ENCODE measurements around the gene PLCH2.

Gene PLCH2

DNA sequence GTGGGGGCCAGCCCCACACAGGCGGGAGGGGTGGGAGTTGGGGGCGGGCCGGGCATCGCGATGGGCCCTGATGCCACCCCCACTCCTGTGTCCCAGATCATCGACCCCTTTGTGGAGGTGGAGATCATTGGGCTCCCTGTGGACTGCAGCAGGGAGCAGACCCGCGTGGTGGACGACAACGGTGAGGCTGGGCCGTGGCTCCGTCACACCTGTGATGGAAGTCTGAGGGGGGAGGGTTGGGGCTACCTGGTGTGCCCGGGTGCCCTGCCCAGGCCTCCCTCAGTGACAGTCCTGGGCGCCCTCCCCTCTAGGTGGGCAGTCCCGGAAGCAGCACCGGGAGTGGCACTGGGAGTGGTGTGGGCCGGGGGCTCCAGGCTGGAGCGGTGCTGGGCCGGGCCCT is 22.6 kb downstream of the PLCH2 start:
- in situ Hi-C loops (cut with MboI; ENCODE audit: low sequenced_read_pairs), result no loop called here

DNA sequence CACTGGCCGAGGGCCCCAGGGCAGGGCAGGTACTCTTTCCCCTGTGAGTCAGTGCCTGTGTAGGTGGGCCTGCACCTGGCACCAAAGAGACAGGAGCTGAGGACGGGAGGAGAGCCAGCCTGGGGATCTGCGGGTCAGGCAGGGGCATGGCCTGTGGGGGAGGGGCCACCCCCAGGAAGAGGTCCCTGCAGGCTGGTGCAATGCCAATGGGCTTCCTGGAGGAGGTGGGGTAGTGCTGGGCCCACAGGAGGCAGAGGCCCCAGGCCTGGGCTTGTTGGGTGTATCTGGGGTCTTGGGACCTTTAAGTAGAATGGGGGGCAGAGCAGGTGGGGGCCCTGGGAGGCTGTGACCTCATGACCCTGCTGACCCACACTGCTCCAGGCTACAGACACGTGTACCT is 23.2 kb downstream of the PLCH2 start:
- in situ Hi-C loops (cut with MboI; ENCODE audit: low sequenced_read_pairs), result no loop called here

DNA sequence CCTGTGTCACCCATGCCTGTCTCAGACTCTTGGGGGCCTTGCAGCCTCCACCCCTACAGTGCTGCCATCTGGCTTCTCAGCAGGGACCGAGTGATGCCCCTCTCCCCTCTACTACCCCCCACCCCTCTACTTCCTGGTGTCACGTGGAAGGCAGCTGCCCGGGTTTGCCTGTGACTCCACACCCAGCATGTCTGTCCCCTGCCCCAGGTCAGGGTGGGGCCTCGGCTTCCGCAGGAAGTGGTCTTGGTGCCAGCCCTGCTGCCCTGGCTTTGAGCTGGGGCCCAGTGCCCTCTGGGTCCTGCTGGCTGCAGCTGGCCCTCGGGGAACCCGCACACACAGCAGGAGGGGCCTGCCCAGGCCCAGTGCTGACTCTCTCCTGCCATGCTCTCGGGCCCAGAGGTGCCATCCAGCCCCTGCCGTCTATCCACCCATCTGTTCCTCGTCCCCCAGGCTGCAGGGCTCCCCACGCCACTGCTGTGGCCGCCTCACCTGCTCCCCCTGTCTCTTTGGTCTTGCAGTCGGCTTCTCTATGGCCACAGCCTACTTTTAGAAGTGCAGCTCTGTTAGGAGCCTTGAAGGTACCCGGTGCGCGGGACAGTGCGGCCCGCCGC is 24.0 kb downstream of the PLCH2 start:
- in situ Hi-C loops (cut with MboI; ENCODE audit: low sequenced_read_pairs), result no loop called here

DNA sequence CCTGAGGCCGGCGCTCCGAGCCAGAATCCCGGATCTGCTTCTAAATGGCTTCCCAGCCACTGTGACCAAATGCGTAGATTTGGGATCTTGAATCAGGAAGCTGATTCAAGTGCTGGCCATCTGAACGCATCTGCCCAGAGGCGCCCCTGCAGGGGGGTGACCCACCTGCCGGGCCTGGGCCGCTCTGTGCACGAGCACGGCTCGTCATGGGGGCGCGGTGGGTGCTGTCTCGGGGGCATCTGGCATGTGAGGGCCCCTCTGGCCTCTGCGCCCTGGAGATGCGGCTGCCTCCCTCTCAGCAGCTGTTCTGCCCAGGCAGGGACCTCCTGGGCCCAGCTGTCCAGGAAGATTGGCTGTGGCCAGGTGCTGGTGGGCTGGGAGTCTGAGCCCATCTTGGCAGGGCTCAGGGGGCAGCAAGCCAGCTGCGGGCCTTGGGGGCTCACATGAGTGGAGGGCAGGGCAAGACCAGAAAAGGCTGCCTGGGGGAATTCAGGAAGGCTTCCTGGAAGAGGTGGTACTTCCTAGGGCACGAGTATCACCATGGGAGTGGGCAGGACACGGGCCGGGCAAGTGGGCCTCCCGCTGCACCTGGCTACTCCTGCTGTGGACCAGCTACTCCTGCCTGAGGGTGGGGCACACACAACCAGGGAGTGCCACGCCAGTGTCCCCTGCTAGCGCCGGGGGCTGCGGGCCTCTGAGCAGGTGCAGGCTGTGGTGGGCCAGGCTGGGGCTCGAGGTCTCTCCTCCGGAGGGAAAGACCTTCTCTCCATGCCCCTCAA is 25.1 kb downstream of the PLCH2 start:
- in situ Hi-C loops (cut with MboI; ENCODE audit: low sequenced_read_pairs), result no loop called here

DNA sequence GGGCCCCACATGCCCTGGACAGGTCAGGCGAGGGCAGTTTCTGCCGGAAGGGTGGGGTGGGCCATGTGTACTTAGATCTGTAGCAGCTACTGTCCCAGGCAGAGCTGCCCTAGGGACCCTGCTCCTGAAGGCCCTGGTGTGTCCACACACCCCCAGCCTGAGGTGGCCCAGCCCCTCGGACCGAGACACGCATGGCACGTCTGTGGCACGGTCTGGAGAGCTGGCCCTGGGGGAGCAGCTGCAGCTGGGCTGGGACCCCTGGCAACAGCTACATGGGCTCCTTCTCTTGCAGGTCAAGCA is 25.7 kb downstream of the PLCH2 start:
- in situ Hi-C loops (cut with MboI; ENCODE audit: low sequenced_read_pairs), result no loop called here

DNA sequence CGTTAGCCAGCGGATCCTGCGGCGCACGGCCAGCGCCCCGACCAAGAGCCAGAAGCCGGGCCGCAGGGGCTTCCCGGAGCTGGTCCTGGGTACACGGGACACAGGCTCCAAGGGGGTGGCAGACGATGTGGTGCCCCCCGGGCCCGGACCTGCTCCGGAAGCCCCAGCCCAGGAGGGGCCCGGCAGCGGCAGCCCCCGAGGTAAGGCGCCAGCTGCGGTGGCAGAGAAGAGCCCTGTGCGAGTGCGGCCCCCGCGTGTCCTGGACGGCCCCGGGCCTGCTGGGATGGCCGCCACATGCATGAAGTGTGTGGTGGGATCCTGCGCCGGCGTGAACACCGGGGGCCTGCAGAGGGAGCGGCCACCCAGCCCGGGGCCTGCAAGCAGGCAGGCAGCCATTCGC is 26.1 kb downstream of the PLCH2 start:
- in situ Hi-C loops (cut with MboI; ENCODE audit: low sequenced_read_pairs), result no loop called here

DNA sequence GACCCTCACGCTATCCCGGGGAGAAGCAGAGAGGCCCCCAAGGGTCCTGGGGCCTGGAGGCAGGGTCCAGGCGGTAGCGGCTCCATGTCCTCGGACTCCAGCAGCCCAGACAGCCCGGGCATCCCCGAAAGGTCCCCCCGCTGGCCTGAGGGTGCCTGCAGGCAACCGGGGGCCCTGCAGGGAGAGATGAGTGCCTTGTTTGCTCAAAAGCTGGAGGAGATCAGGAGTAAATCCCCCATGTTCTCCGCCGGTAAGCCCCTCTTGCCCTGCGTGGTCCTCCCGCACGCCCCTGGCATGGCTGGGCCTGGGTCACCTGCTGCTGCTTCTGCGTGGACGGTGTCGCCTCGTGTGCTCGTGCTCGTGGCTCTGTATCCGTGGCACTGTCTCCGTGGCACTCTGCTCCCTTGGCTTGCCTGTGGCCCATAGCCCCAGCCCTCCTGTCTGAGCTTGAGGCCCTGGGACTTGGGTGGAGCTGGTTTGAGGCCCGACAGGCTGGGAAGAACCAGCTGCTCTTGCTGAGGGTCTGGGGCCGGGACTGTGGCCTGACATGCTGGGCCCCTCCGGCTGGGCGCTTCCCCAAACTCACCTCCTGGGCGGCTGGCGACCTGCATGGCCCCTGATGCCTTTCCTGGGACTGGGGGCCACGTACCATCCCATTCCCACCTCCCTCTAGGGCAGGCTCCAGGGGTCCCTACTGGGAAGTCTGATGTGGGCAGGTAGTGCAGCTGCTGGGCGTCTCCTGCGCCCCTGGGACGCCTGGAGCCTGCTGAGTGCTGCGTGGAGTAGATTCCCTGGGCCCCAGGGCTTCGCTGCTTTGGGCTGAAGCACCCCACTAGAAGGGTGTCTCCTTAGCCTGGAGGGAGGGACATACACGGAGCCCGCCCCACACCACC is 26.8 kb downstream of the PLCH2 start:
- in situ Hi-C loops (cut with MboI; ENCODE audit: low sequenced_read_pairs), result no loop called here

DNA sequence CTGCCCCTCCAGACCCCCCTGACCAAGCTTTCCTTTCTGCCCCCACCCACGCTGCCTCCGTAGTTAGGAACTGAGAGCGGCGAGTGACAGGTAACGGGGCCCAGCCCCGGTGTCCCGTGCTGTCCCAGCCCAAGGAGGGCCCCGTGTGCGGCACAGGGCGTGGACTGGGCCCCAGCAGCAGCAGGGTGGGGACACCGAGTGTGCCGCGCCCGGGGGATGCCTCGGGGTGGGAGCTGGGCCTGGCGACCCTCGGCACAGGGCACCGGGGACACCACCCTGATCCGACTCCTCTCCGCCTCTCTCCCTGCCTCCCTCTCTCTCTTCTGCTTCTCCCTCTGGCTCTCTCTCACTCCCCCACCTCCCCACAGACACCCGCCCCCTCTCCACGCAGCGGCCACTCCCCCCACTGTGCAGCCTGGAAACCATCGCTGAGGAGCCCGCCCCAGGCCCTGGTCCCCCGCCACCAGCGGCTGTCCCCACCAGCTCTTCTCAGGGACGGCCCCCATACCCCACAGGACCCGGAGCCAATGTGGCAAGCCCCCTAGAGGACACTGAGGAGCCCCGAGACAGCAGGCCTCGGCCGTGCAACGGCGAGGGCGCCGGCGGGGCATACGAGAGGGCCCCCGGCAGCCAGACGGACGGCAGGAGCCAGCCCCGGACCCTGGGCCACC is 27.6 kb downstream of the PLCH2 start:
- in situ Hi-C loops (cut with MboI; ENCODE audit: low sequenced_read_pairs), result no loop called here

DNA sequence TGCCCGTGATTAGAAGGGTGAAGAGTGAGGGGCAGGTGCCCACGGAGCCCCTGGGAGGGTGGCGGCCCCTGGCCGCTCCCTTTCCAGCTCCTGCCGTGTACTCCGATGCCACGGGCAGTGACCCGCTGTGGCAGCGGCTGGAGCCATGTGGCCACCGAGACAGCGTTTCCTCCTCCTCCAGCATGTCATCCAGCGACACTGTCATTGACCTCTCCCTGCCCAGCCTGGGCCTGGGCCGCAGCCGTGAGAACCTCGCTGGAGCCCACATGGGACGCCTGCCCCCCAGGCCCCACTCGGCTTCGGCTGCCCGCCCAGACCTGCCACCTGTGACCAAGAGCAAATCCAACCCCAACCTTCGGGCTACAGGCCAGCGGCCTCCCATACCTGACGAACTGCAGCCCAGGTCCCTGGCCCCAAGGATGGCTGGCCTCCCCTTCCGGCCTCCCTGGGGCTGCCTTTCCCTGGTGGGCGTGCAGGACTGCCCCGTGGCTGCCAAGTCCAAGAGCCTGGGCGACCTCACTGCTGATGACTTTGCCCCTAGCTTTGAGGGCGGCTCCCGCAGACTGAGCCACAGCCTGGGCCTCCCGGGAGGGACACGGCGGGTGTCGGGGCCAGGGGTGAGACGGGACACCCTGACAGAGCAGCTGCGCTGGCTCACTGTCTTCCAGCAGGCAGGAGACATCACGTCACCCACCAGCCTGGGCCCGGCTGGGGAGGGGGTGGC is 28.3 kb downstream of the PLCH2 start:
- in situ Hi-C loops (cut with MboI; ENCODE audit: low sequenced_read_pairs), result no loop called here

DNA sequence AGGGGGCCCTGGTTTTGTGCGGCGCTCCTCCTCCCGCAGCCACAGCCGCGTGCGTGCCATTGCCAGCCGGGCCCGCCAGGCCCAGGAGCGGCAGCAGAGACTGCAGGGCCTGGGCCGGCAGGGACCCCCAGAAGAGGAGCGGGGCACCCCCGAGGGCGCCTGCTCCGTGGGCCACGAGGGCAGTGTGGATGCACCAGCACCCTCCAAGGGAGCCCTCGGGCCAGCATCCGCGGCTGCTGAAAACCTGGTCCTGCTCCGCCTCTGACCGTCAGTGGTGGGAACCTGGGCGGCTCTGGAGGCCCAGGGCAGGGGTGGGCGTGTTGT is 28.8 kb downstream of the PLCH2 start:
- in situ Hi-C loops (cut with MboI; ENCODE audit: low sequenced_read_pairs), result no loop called here

DNA sequence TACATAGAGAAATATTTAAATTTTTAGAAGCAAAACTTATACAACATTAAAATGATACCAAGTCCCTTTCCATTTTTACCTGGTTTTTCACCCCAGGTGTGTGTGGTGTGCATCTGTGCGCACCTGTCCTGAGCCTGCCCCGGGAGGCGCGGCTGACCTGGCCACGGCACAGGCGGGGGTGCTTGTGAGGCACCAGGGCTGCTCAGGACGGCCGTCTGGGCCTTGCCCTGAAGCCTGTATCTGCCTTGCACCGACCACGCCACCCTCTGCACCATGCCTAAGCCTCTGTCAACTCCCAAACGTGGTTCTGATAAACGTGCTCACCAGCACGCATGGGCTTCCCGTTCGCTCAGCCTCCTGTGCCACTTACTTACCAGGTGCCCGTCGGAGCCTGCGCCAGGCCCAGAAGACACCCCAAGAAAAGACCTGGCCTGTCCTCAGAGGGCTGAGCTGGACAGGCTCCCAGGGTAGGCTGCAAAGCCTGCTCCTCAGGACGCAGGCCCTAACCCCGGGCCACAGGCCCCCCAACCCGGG is 29.4 kb downstream of the PLCH2 start:
- in situ Hi-C loops (cut with MboI; ENCODE audit: low sequenced_read_pairs), result no loop called here

DNA sequence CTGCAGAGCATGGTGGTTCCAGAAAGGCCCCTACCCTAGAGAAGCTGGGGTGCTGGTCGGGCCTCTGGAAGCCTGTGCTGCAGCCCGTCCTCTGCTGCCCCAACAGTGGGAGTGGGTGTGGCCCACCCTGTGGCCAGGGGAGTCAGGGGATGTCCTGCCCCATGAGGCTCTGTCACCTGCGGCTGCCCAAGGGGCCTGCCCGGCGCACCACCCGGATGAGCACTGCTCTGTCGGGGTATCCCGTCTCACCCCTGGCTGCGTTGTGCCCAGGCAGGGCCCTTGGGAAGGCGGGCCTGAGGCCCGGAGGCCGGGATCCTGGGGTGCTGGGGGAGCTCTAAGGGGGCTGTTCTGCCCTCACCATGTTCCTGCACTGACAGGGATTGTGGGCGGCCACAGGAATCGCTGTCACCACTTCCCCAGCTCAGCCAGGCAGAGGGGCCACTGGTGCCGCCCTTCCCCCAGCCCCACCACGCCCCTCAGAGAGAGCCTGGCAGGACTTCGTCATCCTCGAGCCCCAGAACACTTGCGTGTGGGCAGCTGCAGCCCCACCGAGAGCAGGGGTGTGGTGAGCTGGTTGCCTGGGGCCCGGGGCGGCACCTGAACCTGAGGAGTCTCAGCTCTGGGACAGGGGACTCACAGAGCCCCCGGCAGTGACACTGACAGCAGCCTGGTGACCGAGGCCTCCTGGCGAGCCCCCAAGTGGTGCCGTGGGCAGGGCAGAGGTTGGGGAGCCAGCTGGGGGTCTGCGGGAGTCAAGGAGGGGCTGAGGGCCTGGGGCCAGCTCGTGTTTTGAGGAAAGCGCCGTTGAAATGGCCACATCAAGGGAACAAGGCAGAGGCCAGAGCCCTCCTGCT is 30.1 kb downstream of the PLCH2 start:
- in situ Hi-C loops (cut with MboI; ENCODE audit: low sequenced_read_pairs), result no loop called here

DNA sequence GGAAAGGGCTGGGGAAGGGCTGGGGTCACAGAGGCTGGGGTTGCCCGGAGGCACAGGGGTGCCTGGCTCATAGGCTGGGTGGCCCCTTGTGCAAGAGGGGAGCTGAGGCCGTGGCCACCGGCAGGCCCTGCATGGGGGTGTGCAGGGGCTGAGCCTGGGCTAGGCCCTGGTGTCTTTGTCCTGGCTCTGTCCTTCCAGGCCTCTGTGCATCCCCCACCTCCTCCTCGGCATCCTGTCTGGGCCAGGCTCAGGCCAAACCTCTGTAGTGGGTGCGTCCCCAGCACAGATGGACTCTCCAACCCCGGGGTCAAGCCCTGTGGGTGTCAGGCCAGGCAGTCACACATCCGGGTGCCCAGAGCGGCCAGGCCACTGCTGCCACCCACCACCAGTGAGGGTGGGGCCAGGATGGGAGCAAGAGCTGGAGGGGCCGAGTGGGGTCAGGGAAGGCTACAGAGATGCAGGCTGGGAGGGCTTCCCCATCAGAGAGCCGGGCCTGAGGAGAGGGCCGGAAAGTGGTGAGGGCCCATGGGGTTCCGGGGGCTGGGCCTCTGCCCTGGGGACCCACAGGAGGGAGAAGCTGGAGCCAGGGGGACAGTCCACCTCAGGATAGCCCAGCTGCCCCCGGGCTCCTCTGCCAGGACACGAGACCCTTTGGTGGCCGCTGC is 30.9 kb downstream of the PLCH2 start:
- in situ Hi-C loops (cut with MboI; ENCODE audit: low sequenced_read_pairs), result no loop called here

DNA sequence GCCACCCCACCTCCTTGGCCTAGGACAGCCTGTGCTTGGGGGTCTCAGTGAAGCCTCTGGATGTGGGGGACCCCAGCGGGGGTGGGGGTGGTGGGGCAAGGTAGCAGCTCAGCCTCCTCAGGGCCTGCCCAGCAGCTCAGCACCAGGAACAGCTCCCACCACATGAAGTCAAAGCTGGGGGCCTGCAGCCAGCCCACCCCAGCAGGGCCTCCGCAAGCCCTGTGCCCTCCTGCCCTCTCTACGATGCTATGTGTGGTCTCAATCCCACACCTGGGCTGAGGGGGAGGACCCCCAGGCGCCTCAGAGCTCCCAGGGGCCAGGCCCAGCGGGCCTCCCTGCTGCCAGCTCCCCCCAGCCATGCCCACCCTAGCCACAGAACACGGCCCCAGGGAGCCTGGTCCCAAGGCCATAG is 31.7 kb downstream of the PLCH2 start:
- in situ Hi-C loops (cut with MboI; ENCODE audit: low sequenced_read_pairs), result no loop called here

DNA sequence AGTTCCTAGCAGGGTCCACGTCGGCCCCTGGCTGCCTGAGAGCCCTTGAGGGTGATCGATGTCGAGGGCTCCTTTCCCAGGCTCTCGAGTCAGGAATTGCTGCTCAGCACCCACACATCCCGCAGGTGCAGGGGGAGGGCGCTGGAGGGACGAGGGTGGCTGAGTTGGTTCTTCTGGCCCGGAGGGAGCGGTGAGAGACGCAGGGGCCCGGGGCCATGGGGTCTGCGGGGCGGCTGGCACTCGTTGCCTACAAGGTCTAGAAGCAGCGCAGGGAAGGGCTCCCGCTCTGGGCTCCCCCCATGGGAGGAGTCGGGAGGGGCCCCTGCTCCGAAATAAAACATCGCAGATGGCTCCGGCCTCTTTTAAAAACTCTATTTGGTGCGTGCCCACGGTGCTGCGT is 32.1 kb downstream of the PLCH2 start:
- in situ Hi-C loops (cut with MboI; ENCODE audit: low sequenced_read_pairs), result no loop called here

DNA sequence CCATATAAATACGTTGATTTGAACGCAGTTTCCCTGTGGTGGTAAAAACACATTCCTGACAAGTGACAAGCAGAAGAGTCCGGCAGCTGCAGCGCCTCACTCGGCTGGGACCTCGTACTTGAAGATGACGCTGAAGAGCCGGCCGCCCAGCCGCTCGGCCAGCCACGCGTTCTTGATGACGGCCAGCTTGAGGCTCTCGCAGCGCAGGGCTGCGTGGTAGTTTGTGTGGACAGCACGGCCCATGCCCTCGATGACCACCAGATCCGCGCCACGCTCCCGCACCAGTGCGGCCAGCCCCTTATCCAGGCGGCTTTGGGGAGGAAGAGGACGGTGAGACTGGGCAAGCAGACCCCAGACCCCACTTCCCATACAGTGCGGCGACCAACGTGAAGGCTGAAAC is 32.7 kb downstream of the PLCH2 start:
- in situ Hi-C loops (cut with MboI; ENCODE audit: low sequenced_read_pairs), result no loop called here

DNA sequence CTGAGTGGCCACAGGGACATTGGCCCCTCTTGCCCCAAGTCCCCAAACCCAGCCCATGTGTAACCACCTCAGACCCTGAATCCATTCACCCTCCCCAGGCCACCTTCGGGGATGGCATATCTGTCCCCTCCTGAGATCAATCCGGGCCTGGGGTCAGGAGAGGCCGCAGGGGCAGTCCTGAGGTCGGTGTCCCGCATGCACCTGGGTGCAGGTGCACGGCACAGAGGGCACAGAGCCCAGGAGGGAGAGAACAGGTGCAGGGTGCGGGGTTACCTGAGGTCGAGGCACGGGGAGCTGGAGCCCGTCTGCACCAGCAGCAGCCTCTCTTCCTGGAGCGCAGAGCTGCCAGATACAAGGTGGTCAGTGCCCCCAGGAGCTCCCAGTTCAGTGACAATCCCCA is 33.5 kb downstream of the PLCH2 start:
- in situ Hi-C loops (cut with MboI; ENCODE audit: low sequenced_read_pairs), result no loop called here

DNA sequence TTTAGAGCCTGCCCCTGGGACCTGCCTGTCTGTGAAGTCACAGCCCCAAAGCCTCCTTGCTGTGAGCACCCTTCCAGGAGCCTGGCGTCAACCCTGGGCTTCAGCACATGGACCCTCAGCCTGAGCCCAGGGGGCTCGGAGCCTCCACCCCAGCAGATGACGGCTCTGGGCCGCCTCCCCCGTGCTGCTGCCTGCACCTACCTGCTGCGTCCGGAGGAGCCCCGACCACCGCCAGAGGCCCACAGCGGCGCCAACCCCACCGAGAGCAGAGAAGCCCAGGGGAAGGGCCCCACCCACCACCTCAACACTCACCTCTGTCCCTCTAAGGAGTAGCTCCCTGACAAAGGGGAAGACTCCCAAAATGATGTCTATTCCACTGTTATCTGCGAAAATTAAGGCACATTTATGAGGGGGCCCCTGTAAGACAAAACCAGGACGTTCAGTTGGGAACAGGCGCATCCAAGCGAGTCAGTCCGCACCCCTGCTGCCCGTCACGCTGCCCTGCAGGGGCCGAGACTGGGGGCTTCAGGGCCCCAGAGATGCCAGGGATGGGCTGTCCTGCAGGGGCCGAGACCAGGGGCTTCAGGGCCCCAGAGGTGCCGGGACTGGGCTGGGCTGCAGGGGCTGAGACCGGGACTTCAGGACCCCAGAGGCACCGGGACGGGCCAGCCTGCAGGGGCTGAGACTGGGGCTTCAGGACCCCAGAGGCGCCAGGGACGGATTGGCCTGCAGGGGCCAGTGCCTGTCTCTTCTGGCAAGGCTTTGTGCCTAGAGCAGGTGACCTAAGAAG is 34.5 kb downstream of the PLCH2 start:
- in situ Hi-C loops (cut with MboI; ENCODE audit: low sequenced_read_pairs), result no loop called here

All from hTERT RPE-1 (cell line).